HCT116 (cell line): Measurements from ENCODE around the gene SLC10A7. TPM values are rescaled to one million over a fixed set of nuclear protein-coding genes. Genes with fewer than 3 reads are reported as not detected.

ENCODE experiments used
- ATAC-seq: fragments of 200-7000 bp; cut with Tn5 transposase; 2 replicates; pipeline ENCODE4 v1.9.1; 2020; ENCODE audit warnings: mild to moderate bottlenecking, moderate library complexity
- BruUV-seq: library from RNA; stranded (reverse); fragments of 400-500 nt; replicated peaks from 2 replicates; lab custom pipeline; 2021; lab: Mats Ljungman, UMichigan
- CTCF ChIA-PET: fragments of 300-600 bp; sonication (Branson Sonifier 250); formaldehyde crosslinking; loops from one replicate; lab custom pipeline; 2021; ENCODE audit warnings: antibody characterized with exemption; lab: Charles Lee
- POLR2A ChIA-PET: fragments of 300-600, 350-600 bp; sonication (Branson Sonifier 250); formaldehyde crosslinking; loops from one replicate; lab custom pipeline; 2021; ENCODE audit warnings: antibody characterized with exemption; lab: Charles Lee
- RAD21 ChIA-PET, 2 experiments: fragments of 300-600 bp; sonication (Branson Sonifier 250); formaldehyde crosslinking; loops; one replicate each; lab custom pipeline; 2023; ENCODE audit warnings: low total read pairs in 2 of 2; ENCODE audit not compliant: uncharacterized antibody in 2 of 2, unreplicated experiment in 2 of 2, low non-redundant PET in 1 of 2; lab: Charles Lee
- DNase-seq: peaks from one replicate; pipeline ENCODE4 v3.0.0-alpha.2; 2010; ENCODE audit warnings: low read depth, low spot score
- H2AFZ ChIP-seq: fragments of 200-600 bp; shearing (Covaris generic), sonication (generic); 2 replicates; pipeline ENCODE4 v1.6.1; 2017; ENCODE audit warnings: low read depth, mixed run types, mixed read lengths, antibody characterized with exemption, low read length; ENCODE audit not compliant: poor library complexity, severe bottlenecking
- H3K27ac ChIP-seq: 2 replicates; pipeline ENCODE4 v1.5.1; 2012; ENCODE audit warnings: low read depth, low read length
- H3K27me3 ChIP-seq: fragments of 200-600 bp; sonication (generic); 2 replicates; pipeline ENCODE4 v1.6.1; 2016; ENCODE audit warnings: mixed run types, low read length, mixed read lengths; ENCODE audit not compliant: insufficient read depth
- H3K36me3 ChIP-seq, 2 experiments: fragments of 200-500 bp in 1 of 2; fragments of 200-600 bp in 1 of 2; sonication (Bioruptor generic) in 1 of 2; sonication (generic) in 1 of 2; 2 replicates each; pipeline versions ENCODE4 v1.5.1 to v1.6.1; 2014 to 2016; ENCODE audit warnings: low read length in 2 of 2, inconsistent platforms in 1 of 2, mixed read lengths in 1 of 2, mixed run types in 1 of 2; ENCODE audit not compliant: insufficient read depth in 2 of 2, control insufficient read depth in 1 of 2
- H3K4me1 ChIP-seq, 2 experiments: fragments of 200-600 bp in 1 of 2; sonication (generic) in 1 of 2; 2 replicates each; pipeline versions ENCODE4 v1.5.1 to v1.6.1; 2012 to 2017; ENCODE audit warnings: low read length in 2 of 2, inconsistent platforms in 1 of 2, mild to moderate bottlenecking in 1 of 2, mixed read lengths in 1 of 2, mixed run types in 1 of 2, moderate library complexity in 1 of 2; ENCODE audit not compliant: insufficient read depth in 2 of 2, control insufficient read depth in 1 of 2
- H3K4me2 ChIP-seq: fragments of 200-600 bp; sonication (generic); 2 replicates; pipeline ENCODE4 v1.6.1; 2017; ENCODE audit warnings: mixed run types, low read length, mixed read lengths
- H3K4me3 ChIP-seq, 2 experiments: fragments of 200-600 bp in 1 of 2; sonication (generic) in 1 of 2; replicated peaks in 1 of 2; 2 replicates each; pipeline ENCODE4 v1.5.1; 2011 to 2016; ENCODE audit warnings: low read length in 2 of 2, control low read depth in 1 of 2, low read depth in 1 of 2, mild to moderate bottlenecking in 1 of 2, mixed read lengths in 1 of 2, mixed run types in 1 of 2
- H3K79me2 ChIP-seq: fragments of 200-600 bp; sonication (generic); 2 replicates; pipeline ENCODE4 v1.6.1; 2017; ENCODE audit warnings: mild to moderate bottlenecking, mixed run types, low read length, moderate library complexity, mixed read lengths; ENCODE audit not compliant: insufficient read depth
- H3K9ac ChIP-seq: fragments of 200-600 bp; sonication (generic); 2 replicates; pipeline ENCODE4 v1.6.1; 2016; ENCODE audit warnings: low read length, mixed read lengths
- H3K9me2 ChIP-seq: fragments of 200-600 bp; sonication (generic), shearing (Covaris generic); 2 replicates; pipeline ENCODE4 v1.6.1; 2017; ENCODE audit warnings: mixed run types, mild to moderate bottlenecking, moderate library complexity; ENCODE audit not compliant: insufficient read depth
- H3K9me3 ChIP-seq, 2 experiments: fragments of 200-500 bp in 1 of 2; fragments of 200-600 bp in 1 of 2; sonication (Bioruptor generic) in 1 of 2; sonication (generic) in 1 of 2; 2 replicates each; pipeline ENCODE4 v1.6.1; 2014 to 2017; ENCODE audit warnings: low read length in 2 of 2, mixed read lengths in 2 of 2, inconsistent platforms in 1 of 2, low read depth in 1 of 2, mild to moderate bottlenecking in 1 of 2, mixed run types in 1 of 2, moderate library complexity in 1 of 2; ENCODE audit not compliant: control insufficient read depth in 1 of 2, insufficient read depth in 1 of 2
- H4K20me1 ChIP-seq: fragments of 200-600 bp; sonication (generic), shearing (Covaris generic); 2 replicates; pipeline ENCODE4 v1.6.1; 2017; ENCODE audit warnings: mixed run types, mild to moderate bottlenecking, moderate library complexity; ENCODE audit not compliant: insufficient read depth
- ATF3 ChIP-seq: IDR thresholded peaks from 2 replicates; pipeline ENCODE4 v1.6.1; 2012
- CBX3 ChIP-seq: IDR thresholded peaks from 2 replicates; pipeline ENCODE4 v1.6.1; 2012; ENCODE audit warnings: low read depth
- EZH2 ChIP-seq: fragments of 200-600 bp; sonication (generic); IDR thresholded peaks from 2 replicates; pipeline ENCODE4 v1.6.1; 2017; ENCODE audit warnings: antibody characterized with exemption, mixed run types
- FOSL1 ChIP-seq: IDR thresholded peaks from 2 replicates; pipeline ENCODE4 v1.6.1; 2012; ENCODE audit warnings: low read depth
- POLR2A ChIP-seq: IDR thresholded peaks from 2 replicates; pipeline ENCODE4 v1.7.0; 2011; ENCODE audit warnings: borderline replicate concordance; ENCODE audit not compliant: insufficient read depth, insufficient read length; ENCODE audit errors: extremely low read depth
- intact Hi-C: fragments of 100-400 bp; cut with micrococcal nuclease; formaldehyde crosslinking; loops from 2 replicates; pipeline ENCODE4 v1.10.0; 2022
- total RNA-seq: library from RNA; stranded (reverse); gene quantifications from one replicate; pipeline ENCODE4 v1.2.1, GENCODE V29; 2021; ENCODE audit not compliant: unreplicated experiment

Gene SLC10A7
- total RNA-seq, 1 experiment from 2014 or later, result 5.5 TPM

- intact Hi-C loops, result no loop called here
- H3K9me3 ChIP-seq, result no peaks in the 10 kb centered on the region
- no peak overlapping the region for H3K4me3 ChIP-seq
- H3K9ac ChIP-seq, result no peak overlapping the region
- no peaks in the 10 kb centered on the region for H3K27me3 ChIP-seq
- DNase-seq (no peak), ATAC-seq (no peak)
- no TSS peak for BruUV-seq
- no peak overlapping the region for H2AFZ ChIP-seq
- no peaks in the 10 kb centered on the region for H3K36me3 ChIP-seq
- H3K9me2 ChIP-seq, result no peaks in the 10 kb centered on the region
- CTCF ChIA-PET, result no interaction called here
- peaks cover 3 to 12% of the 10 kb centered on the region in 2 experiments; a peak in 3 of 4 replicates for H3K4me1 ChIP-seq
- H3K4me2 ChIP-seq, result no peak overlapping the region
- POLR2A ChIA-PET, result no interaction called here
- TF ChIP-seq CBX3 (no peak), EZH2 (no peak), POLR2A (no peak)
- no peaks in the 10 kb centered on the region for H4K20me1 ChIP-seq
- H3K27ac ChIP-seq, result no peak overlapping the region
- RAD21 ChIA-PET, result no interaction called here
- no peaks in the 10 kb centered on the region for H3K79me2 ChIP-seq
These were observed 286.0 kb downstream of the SLC10A7 start for GRCh38 chr4:146235654-146236177.

GRCh38 chr4:146232131-146232722 lies 289.5 kb downstream of the SLC10A7 start:
- Histone ChIP-seq H3K79me2 (no peaks in the 10 kb centered on the region), H3K4me2 (no peak overlapping the region), H3K4me1 (peaks cover 0 to 6% of the 10 kb centered on the region in 2 experiments; a peak in 2 of 4 replicates), H3K36me3 (no peaks in the 10 kb centered on the region), H3K9ac (no peak overlapping the region), H3K4me3 (no peak overlapping the region), H3K27me3 (no peaks in the 10 kb centered on the region), H3K9me2 (no peaks in the 10 kb centered on the region), H3K9me3 (no peaks in the 10 kb centered on the region), H3K27ac (no peak overlapping the region), H2AFZ (peak overlapping the region; percentile 49), H4K20me1 (no peaks in the 10 kb centered on the region)
- no peak for ATAC-seq
- BruUV-seq, result no TSS peak
- POLR2A ChIA-PET, result no interaction called here
- no peak for DNase-seq
- RAD21 ChIA-PET, result no interaction called here
- intact Hi-C loops, result no loop called here
- CTCF ChIA-PET, result no interaction called here
- TF ChIP-seq CBX3 (no peak), ATF3 (no peak), FOSL1 (0 out of 2 replicates have a peak, but pooled peaks have one; percentile 9)
